OCI-LY3 (cell line): ENCODE measurements around the gene NMT1.

ENCODE experiments used
- H2AFZ ChIP-seq: fragments of 200-600, 300-600 bp; shearing (Covaris generic); 2 replicates; pipeline ENCODE4 v1.6.0; 2014; ENCODE audit warnings: antibody characterized with exemption, low read depth, low read length
- H3K27ac ChIP-seq: fragments of 200-600, 300-600 bp; sonication (generic); 2 replicates; pipeline ENCODE4 v1.5.1; 2014; ENCODE audit warnings: mild to moderate bottlenecking, low read length, moderate library complexity, mixed read lengths
- H3K27me3 ChIP-seq: fragments of 200-600, 300-600 bp; sonication (generic); 2 replicates; pipeline ENCODE4 v1.6.1; 2014; ENCODE audit warnings: low read depth, low read length, mixed read lengths
- H3K36me3 ChIP-seq: fragments of 200-600, 300-600 bp; sonication (generic); replicated peaks from 2 replicates; pipeline ENCODE3; 2014; ENCODE audit warnings: low read depth, low read length, mixed read lengths
- H3K4me1 ChIP-seq: fragments of 300-600, 200-600 bp; sonication (generic); 2 replicates; pipeline ENCODE4 v1.6.1; 2014; ENCODE audit warnings: low read length, mixed read lengths
- H3K4me2 ChIP-seq: fragments of 200-600, 300-600 bp; sonication (generic); 2 replicates; pipeline ENCODE4 v1.6.1; 2014; ENCODE audit warnings: low read length, mixed read lengths
- H3K4me3 ChIP-seq: fragments of 300-600, 200-600 bp; sonication (generic); 2 replicates; pipeline ENCODE4 v1.5.1; 2014; ENCODE audit warnings: antibody characterized with exemption, mild to moderate bottlenecking, low read length, moderate library complexity
- H3K79me2 ChIP-seq: fragments of 300-600, 200-600 bp; shearing (Covaris generic); 2 replicates; pipeline ENCODE4 v1.6.1; 2014; ENCODE audit warnings: mild to moderate bottlenecking, low read length, mixed read lengths
- H3K9ac ChIP-seq: fragments of 300-600, 200-600 bp; shearing (Covaris generic); 2 replicates; pipeline ENCODE4 v1.6.0; 2014; ENCODE audit warnings: mild to moderate bottlenecking, low read length, moderate library complexity
- H3K9me3 ChIP-seq: fragments of 200-600, 300-600 bp; shearing (Covaris generic); 2 replicates; pipeline ENCODE4 v1.6.1; 2014; ENCODE audit warnings: low read length, mixed read lengths; ENCODE audit not compliant: insufficient read depth
- H4K20me1 ChIP-seq: fragments of 200-600, 300-600 bp; sonication (generic); 2 replicates; pipeline ENCODE4 v1.6.1; 2016; ENCODE audit warnings: low read length, mixed read lengths; ENCODE audit not compliant: insufficient read depth
- EZH2phosphoT487 ChIP-seq: fragments of 200-600 bp; shearing (Covaris generic); IDR thresholded peaks from 2 replicates; pipeline ENCODE4 v1.6.1; 2018; ENCODE audit warnings: antibody characterized with exemption, mixed run types, low read depth
- TF ChIP-seq, protein P1 (sequence below): fragments of 200-600, 300-600 bp; sonication (generic); IDR thresholded peaks from 2 replicates; pipeline ENCODE4 v1.5.1; 2014; ENCODE audit warnings: antibody characterized with exemption, low read length, low read depth

Gene NMT1

DNA sequence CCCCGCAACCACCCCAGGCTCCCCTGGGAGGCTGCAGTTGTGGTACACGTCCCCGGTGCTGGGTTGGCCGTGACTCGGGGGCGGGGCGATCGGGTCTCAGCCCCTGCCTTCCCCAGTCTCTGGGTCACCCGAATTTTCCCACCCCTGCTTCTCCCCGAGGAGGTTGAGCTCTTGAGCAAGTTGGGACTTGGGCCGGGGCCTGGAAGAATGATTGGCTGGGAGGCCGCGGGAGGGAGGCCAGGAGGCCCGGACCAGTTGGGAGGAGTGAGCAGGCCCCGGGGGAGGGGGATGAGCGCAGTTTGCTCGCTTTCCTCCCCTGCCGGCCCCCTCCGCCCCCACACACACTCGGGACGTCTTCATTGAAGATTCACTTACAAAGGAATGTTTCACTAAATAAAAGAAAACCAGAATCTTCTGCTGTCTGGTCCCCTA, 82.7 kb downstream of the NMT1 start:
- TF ChIP-seq EZH2phosphoT487 = no peak
- TF ChIP-seq, protein P1, sequence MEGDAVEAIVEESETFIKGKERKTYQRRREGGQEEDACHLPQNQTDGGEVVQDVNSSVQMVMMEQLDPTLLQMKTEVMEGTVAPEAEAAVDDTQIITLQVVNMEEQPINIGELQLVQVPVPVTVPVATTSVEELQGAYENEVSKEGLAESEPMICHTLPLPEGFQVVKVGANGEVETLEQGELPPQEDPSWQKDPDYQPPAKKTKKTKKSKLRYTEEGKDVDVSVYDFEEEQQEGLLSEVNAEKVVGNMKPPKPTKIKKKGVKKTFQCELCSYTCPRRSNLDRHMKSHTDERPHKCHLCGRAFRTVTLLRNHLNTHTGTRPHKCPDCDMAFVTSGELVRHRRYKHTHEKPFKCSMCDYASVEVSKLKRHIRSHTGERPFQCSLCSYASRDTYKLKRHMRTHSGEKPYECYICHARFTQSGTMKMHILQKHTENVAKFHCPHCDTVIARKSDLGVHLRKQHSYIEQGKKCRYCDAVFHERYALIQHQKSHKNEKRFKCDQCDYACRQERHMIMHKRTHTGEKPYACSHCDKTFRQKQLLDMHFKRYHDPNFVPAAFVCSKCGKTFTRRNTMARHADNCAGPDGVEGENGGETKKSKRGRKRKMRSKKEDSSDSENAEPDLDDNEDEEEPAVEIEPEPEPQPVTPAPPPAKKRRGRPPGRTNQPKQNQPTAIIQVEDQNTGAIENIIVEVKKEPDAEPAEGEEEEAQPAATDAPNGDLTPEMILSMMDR = no peak
- no peak overlapping the region for H3K4me2 ChIP-seq
- no peak overlapping the region for H3K4me3 ChIP-seq

GRCh38 chr17:45144199-45145034, 83.3 kb downstream of the NMT1 start:
- peaks cover 7% of the 10 kb centered on the region for H3K4me1 ChIP-seq
- no peaks in the 10 kb centered on the region for H4K20me1 ChIP-seq
- H3K4me3 ChIP-seq = no peak overlapping the region
- no peak overlapping the region for H3K9ac ChIP-seq
- TF ChIP-seq, protein P1 = no peak
- no peak for TF ChIP-seq EZH2phosphoT487
- no peak overlapping the region for H3K4me2 ChIP-seq
- no peak overlapping the region for H3K27ac ChIP-seq
- H3K36me3 ChIP-seq = no peaks in the 10 kb centered on the region
- H3K9me3 ChIP-seq = no peaks in the 10 kb centered on the region
- H3K79me2 ChIP-seq = peaks cover 12% of the 10 kb centered on the region
- H3K27me3 ChIP-seq = no peaks in the 10 kb centered on the region
- no peak overlapping the region for H2AFZ ChIP-seq

More for the DNA sequence above, 82.7 kb downstream of the NMT1 start:
- no peak overlapping the region for H2AFZ ChIP-seq
- peaks cover 7% of the 10 kb centered on the region for H3K4me1 ChIP-seq
- no peak overlapping the region for H3K27ac ChIP-seq
- no peaks in the 10 kb centered on the region for H3K36me3 ChIP-seq
- no peaks in the 10 kb centered on the region for H3K27me3 ChIP-seq
- H3K79me2 ChIP-seq = peaks cover 9% of the 10 kb centered on the region
- no peak overlapping the region for H3K9ac ChIP-seq
- no peaks in the 10 kb centered on the region for H3K9me3 ChIP-seq
- H4K20me1 ChIP-seq = no peaks in the 10 kb centered on the region

- Histone ChIP-seq H3K27me3 (no peaks in the 10 kb centered on the region), H3K9ac (no peak overlapping the region), H3K79me2 (peaks cover 18% of the 10 kb centered on the region), H2AFZ (no peak overlapping the region), H3K4me2 (no peak overlapping the region), H3K36me3 (no peaks in the 10 kb centered on the region), H3K4me1 (peaks cover 7% of the 10 kb centered on the region), H3K4me3 (no peak overlapping the region), H4K20me1 (no peaks in the 10 kb centered on the region), H3K27ac (no peak overlapping the region), H3K9me3 (no peaks in the 10 kb centered on the region)
- TF ChIP-seq EZH2phosphoT487 = no peak
- TF ChIP-seq, protein P1 = no peak
Observed at GRCh38 chr17:45145035-45145389, 83.9 kb downstream of the NMT1 start.

GRCh38 chr17:45146166-45146565, 85.0 kb downstream of the NMT1 start:
- H3K79me2 ChIP-seq = peaks cover 25% of the 10 kb centered on the region
- H3K9me3 ChIP-seq = no peaks in the 10 kb centered on the region
- H3K36me3 ChIP-seq = no peaks in the 10 kb centered on the region
- no peak overlapping the region for H2AFZ ChIP-seq
- TF ChIP-seq, protein P1 = no peak
- no peak for TF ChIP-seq EZH2phosphoT487
- H4K20me1 ChIP-seq = peaks cover 6% of the 10 kb centered on the region; the same call in 1 of the 2 replicates
- peaks cover 14% of the 10 kb centered on the region for H3K4me1 ChIP-seq
- peak overlapping the region; percentile 79; the same call in 1 of the 2 replicates for H3K9ac ChIP-seq
- no peaks in the 10 kb centered on the region for H3K27me3 ChIP-seq
- no peak overlapping the region for H3K27ac ChIP-seq
- peak overlapping the region; percentile 94 for H3K4me2 ChIP-seq
- H3K4me3 ChIP-seq = peak overlapping the region; percentile 77
